GM12874 (cell line): ENCODE data around the gene EXOC3L2.

Experiments used
- CTCF ChIP-seq: IDR thresholded peaks from 2 replicates; pipeline ENCODE4 v1.5.1; 2011; ENCODE audit warnings: low read depth, mild to moderate bottlenecking, control low read depth, low read length, moderate library complexity; ENCODE audit not compliant: insufficient read depth

The EXOC3L2 gene

GRCh38 chr19:45245334-45245787 is at the start of gene EXOC3L2:
TSS of gene EXOC3L2 (minus strand) at chr19:45245407. CDS start at chr19:45239045, 6,362 bp downstream.
- no peak for TF ChIP-seq CTCF

GRCh38 chr19:45294291-45295029 is 49.3 kb upstream of the EXOC3L2 start:
- no peak for TF ChIP-seq CTCF

GRCh38 chr19:45293682-45294081 is 48.5 kb upstream of the EXOC3L2 start:
- no peak for TF ChIP-seq CTCF

- no peak for TF ChIP-seq CTCF
Measured at GRCh38 chr19:45291834-45292233, 46.6 kb upstream of the EXOC3L2 start.

GRCh38 chr19:45290381-45290931 is 45.2 kb upstream of the EXOC3L2 start:
- no peak for TF ChIP-seq CTCF

GRCh38 chr19:45283443-45284033 is 38.3 kb upstream of the EXOC3L2 start:
- TF ChIP-seq CTCF, result no peak

GRCh38 chr19:45280471-45280961 is 35.3 kb upstream of the EXOC3L2 start:
- TF ChIP-seq CTCF, result no peak
